Mesothelial cell of epicardium (in vitro differentiated cells): ENCODE data around the gene STK4. TPM values are rescaled to one million over a fixed set of nuclear protein-coding genes. Genes with fewer than 3 reads are reported as not detected.

Experiments used
- DNase-seq, 2 experiments: peaks; one replicate each; pipeline ENCODE4 v3.0.0; 2021; ENCODE audit warnings: low spot score in 2 of 2; ENCODE audit not compliant: unreplicated experiment in 2 of 2
- H3K27ac Mint-ChIP-seq: 2 replicates; pipeline ENCODE4 v1.8.0; 2021; ENCODE audit warnings: mixed read lengths
- H3K27me3 Mint-ChIP-seq: 2 replicates; pipeline ENCODE4 v1.8.0; 2021; ENCODE audit warnings: low read depth, mixed read lengths
- H3K36me3 Mint-ChIP-seq: 2 replicates; pipeline ENCODE4 v1.8.0; 2021; ENCODE audit warnings: mixed read lengths
- H3K4me1 Mint-ChIP-seq: 2 replicates; pipeline ENCODE4 v1.8.0; 2021; ENCODE audit warnings: mixed read lengths
- H3K4me3 Mint-ChIP-seq: 2 replicates; pipeline ENCODE4 v1.8.0; 2021; ENCODE audit warnings: mild to moderate bottlenecking, moderate library complexity, mixed read lengths
- H3K9me3 Mint-ChIP-seq: 2 replicates; pipeline ENCODE4 v1.8.0; 2021; ENCODE audit warnings: mixed read lengths
- total RNA-seq: library from RNA; stranded (reverse); gene quantifications from 3 replicates; pipeline ENCODE4 v1.2.1, GENCODE V29; 2021
- TF ChIP-seq, protein P1 (sequence below): fragments of 200-600 bp; sonication (generic); IDR thresholded peaks from one replicate; pipeline ENCODE4 v1.5.0; 2021; ENCODE audit warnings: antibody characterized with exemption; ENCODE audit not compliant: unreplicated experiment

Gene STK4
- total RNA-seq, 1 donor from 2014 or later: 29.9 TPM

DNA sequence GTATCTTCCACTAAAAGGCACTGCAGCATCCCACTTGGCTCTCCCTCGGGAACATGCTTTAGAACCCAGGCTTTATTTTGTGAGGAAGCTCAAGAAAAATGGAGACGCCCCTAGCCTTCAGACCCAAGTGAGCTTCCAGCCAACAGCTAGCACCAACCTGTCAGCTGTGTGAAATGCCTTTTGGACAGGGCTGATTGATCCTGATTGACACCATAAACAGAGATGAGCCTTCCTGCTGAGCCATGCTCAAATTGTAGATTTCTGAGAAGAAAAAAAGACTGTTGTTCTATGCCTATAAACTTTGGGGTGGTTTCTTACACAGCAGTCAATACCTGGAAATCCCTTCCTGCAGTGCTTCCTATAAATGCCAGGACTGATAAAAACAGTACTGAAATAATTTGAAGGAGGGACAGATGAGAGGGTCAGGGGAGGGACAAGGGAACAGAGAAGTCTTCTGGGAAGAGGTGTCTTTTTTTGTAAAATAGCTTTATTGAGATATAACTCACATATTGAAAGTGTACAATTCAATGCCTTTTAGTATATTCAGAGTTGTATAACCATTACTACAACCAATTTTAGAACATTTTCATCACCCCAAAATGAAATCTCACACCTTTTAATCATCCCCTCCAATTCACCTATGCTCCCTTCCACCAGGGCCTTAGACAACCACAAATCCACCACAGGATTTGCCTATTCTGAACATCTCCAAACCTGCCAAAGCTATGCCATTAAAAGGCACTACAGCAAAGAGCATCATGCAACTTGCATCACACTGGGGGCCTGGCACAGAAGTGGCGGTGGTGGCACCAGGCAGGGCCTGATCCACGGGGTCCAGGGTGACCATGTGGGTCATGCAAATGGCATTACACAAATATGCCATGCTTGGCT is 2.7 kb upstream of the STK4 start:
- Mint-ChIP-seq H3K9me3 (no peaks in the 10 kb centered on the region), H3K27me3 (no peaks in the 10 kb centered on the region), H3K4me3 (no peak overlapping the region), H3K4me1 (peaks cover 50% of the 10 kb centered on the region), H3K36me3 (no peaks in the 10 kb centered on the region), H3K27ac (no peak overlapping the region)
- no peak for DNase-seq
- TF ChIP-seq, protein P1, sequence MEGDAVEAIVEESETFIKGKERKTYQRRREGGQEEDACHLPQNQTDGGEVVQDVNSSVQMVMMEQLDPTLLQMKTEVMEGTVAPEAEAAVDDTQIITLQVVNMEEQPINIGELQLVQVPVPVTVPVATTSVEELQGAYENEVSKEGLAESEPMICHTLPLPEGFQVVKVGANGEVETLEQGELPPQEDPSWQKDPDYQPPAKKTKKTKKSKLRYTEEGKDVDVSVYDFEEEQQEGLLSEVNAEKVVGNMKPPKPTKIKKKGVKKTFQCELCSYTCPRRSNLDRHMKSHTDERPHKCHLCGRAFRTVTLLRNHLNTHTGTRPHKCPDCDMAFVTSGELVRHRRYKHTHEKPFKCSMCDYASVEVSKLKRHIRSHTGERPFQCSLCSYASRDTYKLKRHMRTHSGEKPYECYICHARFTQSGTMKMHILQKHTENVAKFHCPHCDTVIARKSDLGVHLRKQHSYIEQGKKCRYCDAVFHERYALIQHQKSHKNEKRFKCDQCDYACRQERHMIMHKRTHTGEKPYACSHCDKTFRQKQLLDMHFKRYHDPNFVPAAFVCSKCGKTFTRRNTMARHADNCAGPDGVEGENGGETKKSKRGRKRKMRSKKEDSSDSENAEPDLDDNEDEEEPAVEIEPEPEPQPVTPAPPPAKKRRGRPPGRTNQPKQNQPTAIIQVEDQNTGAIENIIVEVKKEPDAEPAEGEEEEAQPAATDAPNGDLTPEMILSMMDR: no peak

DNA sequence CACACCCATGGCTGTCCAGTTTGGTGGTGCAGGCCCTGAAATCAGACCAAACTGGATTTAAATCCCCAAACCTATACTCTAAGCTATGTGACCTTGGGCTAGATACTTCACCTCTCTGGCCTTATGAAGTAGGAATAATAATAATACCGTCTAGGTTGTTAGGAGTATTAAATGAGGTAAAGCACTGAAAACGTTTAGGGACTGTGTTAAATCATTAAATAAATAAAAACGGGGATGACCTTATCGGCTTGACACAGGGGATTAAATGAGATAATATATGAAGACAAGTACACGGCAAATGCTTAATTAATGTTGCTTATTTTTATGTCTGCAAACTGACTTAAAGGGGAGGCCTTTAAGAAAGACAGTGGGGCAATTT is 672 bp upstream of the STK4 start:
- Mint-ChIP-seq H3K27ac (peak overlapping the region; percentile 94), H3K4me3 (peak overlapping the region; percentile 97), H3K9me3 (no peaks in the 10 kb centered on the region), H3K4me1 (peaks cover 41% of the 10 kb centered on the region), H3K27me3 (no peaks in the 10 kb centered on the region), H3K36me3 (no peaks in the 10 kb centered on the region)
- TF ChIP-seq, protein P1: no peak
- DNase-seq: no peak

DNA sequence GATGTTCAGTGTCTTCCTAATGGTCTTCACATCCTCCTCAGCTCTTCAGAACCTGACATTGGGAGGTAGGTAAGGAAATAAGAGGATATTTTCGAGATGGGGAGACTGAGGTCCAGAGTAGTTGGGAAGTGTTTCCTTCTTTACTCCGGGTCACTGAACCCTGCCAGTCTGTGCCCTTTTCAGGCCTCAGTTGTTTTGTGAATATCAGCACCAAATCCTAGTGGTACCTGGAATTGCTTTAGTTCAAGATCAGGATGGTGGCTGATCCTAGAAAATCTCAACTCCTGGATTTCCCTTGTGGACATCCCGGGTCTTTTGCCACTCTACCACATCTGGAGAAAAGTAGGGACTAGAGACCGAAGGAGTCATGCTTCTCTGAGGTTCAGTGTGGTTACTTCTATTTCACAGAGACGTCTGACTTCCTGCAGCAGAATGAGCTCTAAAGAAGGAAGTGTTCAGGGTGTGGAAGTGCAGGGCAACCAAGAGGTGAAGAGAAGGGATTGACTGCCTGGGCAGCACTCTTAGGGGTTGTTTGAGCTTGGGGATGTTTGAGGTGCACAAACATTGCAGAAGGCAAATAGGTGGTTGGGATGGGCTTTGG is 995 bp downstream of the STK4 start:
- TF ChIP-seq, protein P1: no peak
- H3K36me3 Mint-ChIP-seq: no peaks in the 10 kb centered on the region
- H3K27me3 Mint-ChIP-seq: no peaks in the 10 kb centered on the region
- DNase-seq: no peak
- H3K4me1 Mint-ChIP-seq: peaks cover 35% of the 10 kb centered on the region
- H3K27ac Mint-ChIP-seq: peak overlapping the region; percentile 94
- H3K9me3 Mint-ChIP-seq: no peaks in the 10 kb centered on the region
- H3K4me3 Mint-ChIP-seq: peak overlapping the region; percentile 97

DNA sequence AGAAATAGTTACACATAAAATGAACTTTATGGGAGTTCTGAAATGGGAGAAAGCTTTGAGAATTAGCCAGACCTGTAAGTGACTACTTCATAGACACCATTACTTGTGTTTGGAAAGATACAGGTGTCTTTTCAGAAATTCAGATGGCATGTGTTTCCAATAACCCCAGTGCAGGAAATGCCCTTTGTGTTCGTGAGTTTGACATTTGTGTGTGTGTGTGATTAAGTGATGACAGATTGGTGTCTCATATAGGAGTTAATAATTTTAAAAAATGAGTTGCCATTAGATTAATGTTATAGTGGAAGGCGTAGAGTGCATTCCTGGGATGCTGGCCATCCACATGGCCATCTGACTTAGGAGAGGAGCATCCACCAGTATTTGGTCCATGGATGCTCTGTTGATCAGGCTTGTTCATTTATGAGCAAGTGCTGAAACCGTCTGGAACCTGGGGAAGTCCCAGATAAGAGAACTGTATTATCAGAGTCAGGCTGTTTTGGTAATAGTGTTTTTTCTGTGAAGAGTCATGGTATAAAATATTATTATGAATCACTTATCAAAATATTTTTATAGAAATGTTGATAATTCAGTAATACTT is 3.1 kb downstream of the STK4 start:
- H3K27ac Mint-ChIP-seq: no peak overlapping the region
- TF ChIP-seq, protein P1: no peak
- H3K4me3 Mint-ChIP-seq: no peak overlapping the region
- H3K4me1 Mint-ChIP-seq: peaks cover 35% of the 10 kb centered on the region
- H3K36me3 Mint-ChIP-seq: peaks cover 13% of the 10 kb centered on the region
- no peak for DNase-seq
- no peaks in the 10 kb centered on the region for H3K27me3 Mint-ChIP-seq
- H3K9me3 Mint-ChIP-seq: no peaks in the 10 kb centered on the region

DNA sequence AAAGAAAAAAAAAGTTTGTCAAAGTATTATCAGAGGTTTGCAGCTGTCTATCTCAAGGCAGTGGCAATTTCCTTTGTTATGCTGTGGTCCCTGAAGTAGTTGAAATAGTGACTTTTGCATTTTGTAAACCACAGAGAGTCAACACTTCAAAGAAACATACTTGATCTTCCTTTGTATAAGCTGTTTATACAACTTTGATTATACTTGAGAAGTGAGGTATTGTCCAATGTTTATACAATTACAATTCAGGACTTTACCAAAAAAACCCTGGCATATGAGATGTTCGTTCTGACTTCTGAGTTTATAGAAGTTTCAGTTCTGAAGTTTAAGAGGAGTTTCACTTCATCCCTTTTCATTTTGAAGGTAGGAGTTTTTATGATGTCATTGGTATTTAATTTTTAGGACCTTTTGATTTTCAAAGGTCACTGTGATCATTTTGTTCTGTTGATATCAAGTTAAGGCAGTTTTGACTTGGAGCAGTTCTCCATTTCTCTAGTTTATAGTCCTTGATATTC is 4.0 kb downstream of the STK4 start:
- peak overlapping the region; percentile 82 for H3K27ac Mint-ChIP-seq
- no peaks in the 10 kb centered on the region for H3K9me3 Mint-ChIP-seq
- H3K4me1 Mint-ChIP-seq: peaks cover 35% of the 10 kb centered on the region
- TF ChIP-seq, protein P1: no peak
- DNase-seq: no peak
- H3K36me3 Mint-ChIP-seq: peaks cover 20% of the 10 kb centered on the region
- H3K27me3 Mint-ChIP-seq: no peaks in the 10 kb centered on the region
- no peak overlapping the region for H3K4me3 Mint-ChIP-seq
